Left ventricle myocardium superior (tissue), 1 donor: Measurements from ENCODE around the gene RPL26. TPM values are rescaled to one million over a fixed set of nuclear protein-coding genes. Genes with fewer than 3 reads are reported as not detected.
A peak's percentile ranks its signal among the peaks of the same experiment; 100 is the strongest.

Source experiments
- ATAC-seq: fragments of 200-7000 bp; cut with Tn5 transposase; one replicate; pipeline ENCODE4 v1.9.1; 2020; ENCODE audit warnings: mild to moderate bottlenecking, moderate library complexity
- DNase-seq: peaks from one replicate; pipeline ENCODE4 v3.0.0-alpha.2; 2020
- intact Hi-C: fragments of 100-400 bp; cut with micrococcal nuclease; formaldehyde crosslinking; loops from one replicate; pipeline ENCODE4 v1.11.0; 2022
- total RNA-seq: library from RNA; stranded (reverse); fragmentation: NEBNext Ultra II Directional; extraction: Animal tissue kit (Norgen Biotek cat#: 25700); gene quantifications from one replicate; pipeline ENCODE4 v1.2.1, GENCODE V29; 2021
- donor health status: DM: no; HTN: yes; CAD: no; lungs with severe emphysema.

The RPL26 gene
- total RNA-seq, 1 donor from 2014 or later, result 1,047 TPM

- ATAC-seq (no peak), DNase-seq (no peak)
- intact Hi-C loops, result no loop called here
Observed at GRCh38 chr17:8339540-8339939, 43.5 kb downstream of the RPL26 start, which contains the start of gene ODF4. TSS of gene ODF4 (plus strand) at chr17:8339840. CDS start at chr17:8340052, 212 bp downstream.

- intact Hi-C loops, result no loop called here
- ATAC-seq, result no peak
- no peak for DNase-seq
Observed at GRCh38 chr17:8338753-8339140, 44.2 kb downstream of the RPL26 start.

DNA sequence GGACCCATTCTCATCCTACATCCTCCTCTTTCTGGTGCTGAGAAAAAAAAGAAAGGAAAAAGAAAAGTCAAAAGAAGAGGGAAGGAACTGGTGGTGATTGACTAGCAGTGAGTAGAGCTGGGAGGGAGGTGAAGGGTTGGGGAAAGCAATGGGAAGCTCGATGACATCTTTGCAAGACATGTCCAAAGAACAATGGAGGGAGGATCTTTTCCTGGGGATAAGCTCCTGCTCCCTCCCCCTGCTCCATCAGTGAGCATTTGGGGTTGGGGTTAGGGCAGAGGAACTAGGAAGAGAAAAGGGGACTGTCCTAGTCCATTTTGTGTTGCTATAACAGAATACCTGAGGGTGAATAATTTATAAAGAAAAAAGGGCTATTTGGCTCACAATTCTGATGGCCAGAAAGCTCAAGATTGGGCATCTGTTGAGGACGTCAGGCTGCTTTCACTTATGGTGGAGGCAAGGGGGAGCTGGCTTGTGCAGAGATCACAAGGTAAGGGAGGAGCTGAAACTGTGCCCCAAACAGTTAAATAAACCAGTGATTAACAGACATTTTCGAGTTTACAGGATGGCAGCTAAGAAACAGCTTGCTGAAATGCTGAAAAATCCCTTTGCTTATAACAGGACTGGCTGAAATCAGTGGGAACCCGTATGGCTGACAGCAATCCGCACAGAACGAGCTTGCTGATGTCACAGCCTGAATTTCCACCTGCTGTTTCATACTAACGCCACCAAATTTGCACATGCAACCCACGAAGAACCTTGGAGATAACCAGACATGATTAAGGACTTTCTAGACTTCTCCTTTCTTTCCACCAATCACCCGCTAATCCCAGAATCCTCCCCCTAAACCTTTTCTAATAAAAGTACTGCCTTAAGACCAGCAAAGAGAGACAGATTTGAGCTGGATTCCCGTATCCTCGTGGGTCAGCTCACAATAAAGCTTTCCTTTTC is 44.9 kb downstream of the RPL26 start:
- ATAC-seq (no peak), DNase-seq (no peak)
- intact Hi-C loops, result no loop called here

GRCh38 chr17:8333281-8333680 is 49.7 kb downstream of the RPL26 start:
- intact Hi-C loops, result no loop called here
- ATAC-seq (peak; percentile 70), DNase-seq (no peak)

- ATAC-seq, result peak; percentile 94
Observed at GRCh38 chr17:8332688-8333087, 50.3 kb downstream of the RPL26 start.

DNA sequence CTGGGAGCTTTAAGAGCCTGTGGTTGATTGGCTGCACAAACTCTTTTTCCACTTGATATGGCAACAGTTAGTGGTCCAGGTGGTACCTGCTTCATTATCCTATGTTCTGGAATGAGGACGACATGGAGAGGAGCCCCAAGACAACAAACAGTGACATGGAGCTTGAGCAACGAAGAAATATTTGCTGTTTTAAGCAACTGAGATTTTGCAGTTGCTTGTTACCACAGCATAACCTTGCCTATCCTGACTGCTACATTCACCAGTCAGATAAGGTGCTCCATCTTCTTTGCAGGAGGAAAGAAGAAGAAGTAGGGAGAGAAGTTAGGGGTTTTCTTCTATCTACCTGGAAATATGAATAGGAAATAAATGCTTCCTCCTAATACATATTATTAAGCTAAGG is 50.9 kb downstream of the RPL26 start:
- DNase-seq, result no peak
- intact Hi-C loops, result no loop called here
- ATAC-seq, result no peak

More at GRCh38 chr17:8332688-8333087, 50.3 kb downstream of the RPL26 start:
- DNase-seq, result peak; percentile 69
- intact Hi-C loops, result no loop called here

Other genes starting within 250 kb of the RPL26 start
- 126 TPM for gene PER1, start 230.8 kb downstream of the RPL26 start, total RNA-seq
- 62.3 TPM for gene VAMP2, start 220.2 kb downstream of the RPL26 start, total RNA-seq
- gene TMEM107, start 206.8 kb downstream of the RPL26 start, total RNA-seq, result 5.2 TPM
- 9.4 TPM for gene BORCS6, start 193.0 kb downstream of the RPL26 start, total RNA-seq
- 0.47 TPM for gene AURKB, start 172.6 kb downstream of the RPL26 start, total RNA-seq
- gene CTC1, start 135.1 kb downstream of the RPL26 start, total RNA-seq, result 16.2 TPM
- gene PFAS, start 133.9 kb downstream of the RPL26 start, total RNA-seq, result 12.1 TPM
- 24.9 TPM for gene RANGRF, start 94.5 kb downstream of the RPL26 start, total RNA-seq
- 2.2 TPM for gene SLC25A35, start 87.8 kb downstream of the RPL26 start, total RNA-seq
- gene ARHGEF15, start 73.0 kb downstream of the RPL26 start, total RNA-seq, result 17.8 TPM
- not detected for gene ODF4, start 43.4 kb downstream of the RPL26 start, total RNA-seq
- not detected for gene RNF222, start 14.6 kb upstream of the RPL26 start, total RNA-seq
- gene NDEL1, start 52.7 kb upstream of the RPL26 start, total RNA-seq, result 25.5 TPM
- 36.6 TPM for gene MYH10, start 247.5 kb upstream of the RPL26 start, total RNA-seq